ENCODE results near the gene SPCS1.

- TF ChIP-seq CTCF (IDR thresholded peaks at IDR 0.05) (no peak), POLR2AphosphoS5 (IDR thresholded peaks at IDR 0.05; ENCODE audit: insufficient read depth in 1 of 2, low read depth in 1 of 2) (no peak), POLR2A (IDR thresholded peaks at IDR 0.05) (no peak)
Observed at GRCh38 chr3:52743721-52744120, 37.8 kb downstream of the SPCS1 start.
